GM23338 (cell line): ENCODE measurements around the gene CACNA1C. TPM values are rescaled to one million over a fixed set of nuclear protein-coding genes. Genes with fewer than 3 reads are reported as not detected.

ENCODE experiments used
- ATAC-seq: fragments of 200-7000 bp; cut with Tn5 transposase; 3 replicates; pipeline ENCODE4 v1.9.1; 2020
- DNase-seq: peaks from one replicate; pipeline ENCODE4 v3.0.0-alpha.2; 2015; ENCODE audit warnings: low spot score
- H2AFZ ChIP-seq: fragments of 200-600 bp; sonication (generic); 2 replicates; pipeline ENCODE4 v1.8.0; 2016; ENCODE audit warnings: antibody characterized with exemption, mild to moderate bottlenecking, moderate library complexity
- H3F3A ChIP-seq: fragments of 200-600 bp; sonication (generic); replicated peaks from 2 replicates; pipeline ENCODE4 v1.8.0; 2017; ENCODE audit warnings: antibody characterized with exemption, mixed run types, low read depth
- H3K27ac ChIP-seq: fragments of 200-600 bp; sonication (generic); 2 replicates; pipeline ENCODE4 v1.6.1; 2016; ENCODE audit warnings: low read depth
- H3K27me3 ChIP-seq: fragments of 200-600 bp; sonication (generic); 2 replicates; pipeline ENCODE4 v1.8.0; 2016; ENCODE audit warnings: mild to moderate bottlenecking, mixed run types, moderate library complexity; ENCODE audit not compliant: insufficient read depth
- H3K36me3 ChIP-seq: fragments of 200-600 bp; sonication (generic); 2 replicates; pipeline ENCODE4 v1.8.0; 2016; ENCODE audit warnings: mild to moderate bottlenecking; ENCODE audit not compliant: insufficient read depth
- H3K4me1 ChIP-seq: fragments of 200-600 bp; sonication (generic); 2 replicates; pipeline ENCODE4 v1.8.0; 2016; ENCODE audit warnings: mild to moderate bottlenecking, moderate library complexity; ENCODE audit not compliant: insufficient read depth
- H3K4me2 ChIP-seq: fragments of 200-600 bp; sonication (generic); 2 replicates; pipeline ENCODE4 v1.7.1; 2017; ENCODE audit warnings: mixed run types
- H3K4me3 ChIP-seq: fragments of 200-600 bp; sonication (generic); 2 replicates; pipeline ENCODE4 v1.6.1; 2016; ENCODE audit warnings: mixed run types
- H3K79me2 ChIP-seq: fragments of 200-600 bp; sonication (generic); replicated peaks from 2 replicates; pipeline ENCODE4 v1.8.0; 2017; ENCODE audit warnings: mild to moderate bottlenecking; ENCODE audit not compliant: insufficient read depth
- H3K9me2 ChIP-seq: fragments of 200-600 bp; sonication (generic); 2 replicates; pipeline ENCODE4 v1.8.0; 2017; ENCODE audit not compliant: insufficient read depth
- H4K20me1 ChIP-seq: fragments of 200-600 bp; sonication (generic); replicated peaks from 2 replicates; pipeline ENCODE4 v1.8.0; 2017; ENCODE audit warnings: mild to moderate bottlenecking; ENCODE audit not compliant: insufficient read depth
- H3K27ac Mint-ChIP-seq: 2 replicates; pipeline ENCODE4 v1.8.0; 2020; ENCODE audit warnings: inconsistent platforms, mild to moderate bottlenecking, moderate library complexity, mixed read lengths
- H3K27me3 Mint-ChIP-seq: 3 replicates; pipeline ENCODE4 v1.8.0; 2022; ENCODE audit warnings: low read depth, mild to moderate bottlenecking, moderate library complexity, mixed read lengths, inconsistent platforms; ENCODE audit not compliant: insufficient read depth, poor library complexity
- H3K36me3 Mint-ChIP-seq: 3 replicates; pipeline ENCODE4 v1.8.0; 2021; ENCODE audit warnings: low read depth, mild to moderate bottlenecking, inconsistent platforms, moderate library complexity, mixed read lengths
- H3K4me1 Mint-ChIP-seq: 3 replicates; pipeline ENCODE4 v1.8.0; 2020; ENCODE audit warnings: mild to moderate bottlenecking, inconsistent platforms, mixed read lengths
- H3K4me3 Mint-ChIP-seq: 3 replicates; pipeline ENCODE4 v1.8.0; 2021; ENCODE audit warnings: moderate library complexity, mild to moderate bottlenecking, inconsistent platforms, mixed read lengths
- H3K9me3 Mint-ChIP-seq: 3 replicates; pipeline ENCODE4 v1.8.0; 2020; ENCODE audit warnings: moderate library complexity, mild to moderate bottlenecking, inconsistent platforms, mixed read lengths
- CREB1 ChIP-seq: fragments of 250-450 bp; sonication (Bioruptor Pico); IDR thresholded peaks from 2 replicates; pipeline ENCODE4 v1.5.0; 2020; ENCODE audit warnings: low read depth, mild to moderate bottlenecking, moderate library complexity
- EZH2phosphoT487 ChIP-seq: fragments of 200-600 bp; sonication (generic); IDR thresholded peaks from one replicate; pipeline ENCODE4 v1.8.1; 2018; ENCODE audit warnings: antibody characterized with exemption; ENCODE audit not compliant: unreplicated experiment
- JUNB ChIP-seq: IDR thresholded peaks from one replicate; pipeline ENCODE4 v1.6.1; 2016; ENCODE audit warnings: antibody characterized with exemption; ENCODE audit not compliant: unreplicated experiment
- NANOG ChIP-seq: IDR thresholded peaks from 2 replicates; pipeline ENCODE4 v1.6.1; 2016; ENCODE audit warnings: antibody characterized with exemption, borderline replicate concordance
- ZNF331 ChIP-seq: fragments of 250-450 bp; sonication (Bioruptor Pico); IDR thresholded peaks from 2 replicates; pipeline ENCODE4 v1.5.0; 2020; ENCODE audit warnings: low read depth, mild to moderate bottlenecking, moderate library complexity
- polyA plus RNA-seq: library from polyadenylated mRNA; unstranded; fragments of >200 nt; fragmentation: Nextera tagmentation; extraction: Ambion mirVana; gene quantifications from 2 replicates; pipeline ENCODE4 v1.2.1, GENCODE V29; 2016
- total RNA-seq: library from RNA; depleted of rRNA; stranded (reverse); fragments of >200 nt; shearing (Covaris generic); gene quantifications from 2 replicates; pipeline ENCODE4 v1.2.3, GENCODE V29; 2014
- TF ChIP-seq, protein P1 (sequence below): fragments of 250-450 bp; sonication (Bioruptor Pico); IDR thresholded peaks from 2 replicates; pipeline ENCODE4 v1.5.0; 2020; ENCODE audit warnings: mild to moderate bottlenecking, moderate library complexity
- TF ChIP-seq, protein P2 (sequence below), 2 experiments: fragments of 200-600 bp in 1 of 2; sonication (generic) in 1 of 2; conservative IDR thresholded peaks; 2 replicates each; pipeline versions ENCODE4 v1.5.1 to v1.6.1; 2016 to 2017; ENCODE audit warnings: antibody characterized with exemption in 2 of 2, low read depth in 2 of 2, mild to moderate bottlenecking in 2 of 2, moderate library complexity in 1 of 2

The CACNA1C gene
- total and polyA plus RNA-seq, 2 experiments from 2014 or later = 0.78 to 2.1 TPM

DNA sequence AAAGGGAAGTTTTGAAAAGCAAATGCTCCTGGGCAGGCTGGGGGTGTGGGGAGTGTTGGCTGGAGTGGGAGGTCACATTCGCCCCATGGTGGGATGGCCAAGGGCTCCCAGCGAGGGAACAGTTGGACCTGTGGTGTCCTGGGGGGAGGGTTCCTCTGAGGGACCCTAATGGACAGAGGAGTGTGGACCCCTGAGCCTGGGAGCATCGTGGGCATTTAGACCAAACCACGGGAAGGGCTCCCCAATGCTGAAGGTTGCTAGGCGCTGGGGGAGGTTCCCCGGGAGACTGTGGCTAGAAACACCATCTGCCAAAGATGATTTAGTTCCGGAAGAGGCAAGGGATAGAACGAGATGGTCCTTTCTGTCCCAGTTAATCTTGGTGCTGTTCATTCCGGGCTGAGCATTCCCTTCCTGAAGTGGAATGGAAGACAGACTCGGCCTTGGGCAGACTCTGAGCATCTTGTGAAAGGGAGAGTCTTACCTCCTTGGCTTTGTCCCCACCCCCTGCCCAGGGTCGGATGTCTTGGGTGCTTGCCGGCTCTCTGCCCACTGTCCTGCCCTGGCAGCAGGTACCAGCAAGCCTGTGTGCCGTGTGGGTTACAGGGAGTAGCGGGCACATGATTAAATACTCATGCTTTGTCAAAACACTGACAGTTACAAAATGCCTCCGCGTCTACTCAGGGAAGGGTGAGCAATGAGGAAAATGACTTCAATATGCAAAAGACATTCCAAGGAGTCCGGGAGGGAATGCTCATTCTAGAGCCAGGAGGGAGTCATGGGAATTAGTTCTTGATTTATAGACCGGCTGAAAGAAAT, 215.9 kb downstream of the CACNA1C start:
- TF ChIP-seq, protein P1, sequence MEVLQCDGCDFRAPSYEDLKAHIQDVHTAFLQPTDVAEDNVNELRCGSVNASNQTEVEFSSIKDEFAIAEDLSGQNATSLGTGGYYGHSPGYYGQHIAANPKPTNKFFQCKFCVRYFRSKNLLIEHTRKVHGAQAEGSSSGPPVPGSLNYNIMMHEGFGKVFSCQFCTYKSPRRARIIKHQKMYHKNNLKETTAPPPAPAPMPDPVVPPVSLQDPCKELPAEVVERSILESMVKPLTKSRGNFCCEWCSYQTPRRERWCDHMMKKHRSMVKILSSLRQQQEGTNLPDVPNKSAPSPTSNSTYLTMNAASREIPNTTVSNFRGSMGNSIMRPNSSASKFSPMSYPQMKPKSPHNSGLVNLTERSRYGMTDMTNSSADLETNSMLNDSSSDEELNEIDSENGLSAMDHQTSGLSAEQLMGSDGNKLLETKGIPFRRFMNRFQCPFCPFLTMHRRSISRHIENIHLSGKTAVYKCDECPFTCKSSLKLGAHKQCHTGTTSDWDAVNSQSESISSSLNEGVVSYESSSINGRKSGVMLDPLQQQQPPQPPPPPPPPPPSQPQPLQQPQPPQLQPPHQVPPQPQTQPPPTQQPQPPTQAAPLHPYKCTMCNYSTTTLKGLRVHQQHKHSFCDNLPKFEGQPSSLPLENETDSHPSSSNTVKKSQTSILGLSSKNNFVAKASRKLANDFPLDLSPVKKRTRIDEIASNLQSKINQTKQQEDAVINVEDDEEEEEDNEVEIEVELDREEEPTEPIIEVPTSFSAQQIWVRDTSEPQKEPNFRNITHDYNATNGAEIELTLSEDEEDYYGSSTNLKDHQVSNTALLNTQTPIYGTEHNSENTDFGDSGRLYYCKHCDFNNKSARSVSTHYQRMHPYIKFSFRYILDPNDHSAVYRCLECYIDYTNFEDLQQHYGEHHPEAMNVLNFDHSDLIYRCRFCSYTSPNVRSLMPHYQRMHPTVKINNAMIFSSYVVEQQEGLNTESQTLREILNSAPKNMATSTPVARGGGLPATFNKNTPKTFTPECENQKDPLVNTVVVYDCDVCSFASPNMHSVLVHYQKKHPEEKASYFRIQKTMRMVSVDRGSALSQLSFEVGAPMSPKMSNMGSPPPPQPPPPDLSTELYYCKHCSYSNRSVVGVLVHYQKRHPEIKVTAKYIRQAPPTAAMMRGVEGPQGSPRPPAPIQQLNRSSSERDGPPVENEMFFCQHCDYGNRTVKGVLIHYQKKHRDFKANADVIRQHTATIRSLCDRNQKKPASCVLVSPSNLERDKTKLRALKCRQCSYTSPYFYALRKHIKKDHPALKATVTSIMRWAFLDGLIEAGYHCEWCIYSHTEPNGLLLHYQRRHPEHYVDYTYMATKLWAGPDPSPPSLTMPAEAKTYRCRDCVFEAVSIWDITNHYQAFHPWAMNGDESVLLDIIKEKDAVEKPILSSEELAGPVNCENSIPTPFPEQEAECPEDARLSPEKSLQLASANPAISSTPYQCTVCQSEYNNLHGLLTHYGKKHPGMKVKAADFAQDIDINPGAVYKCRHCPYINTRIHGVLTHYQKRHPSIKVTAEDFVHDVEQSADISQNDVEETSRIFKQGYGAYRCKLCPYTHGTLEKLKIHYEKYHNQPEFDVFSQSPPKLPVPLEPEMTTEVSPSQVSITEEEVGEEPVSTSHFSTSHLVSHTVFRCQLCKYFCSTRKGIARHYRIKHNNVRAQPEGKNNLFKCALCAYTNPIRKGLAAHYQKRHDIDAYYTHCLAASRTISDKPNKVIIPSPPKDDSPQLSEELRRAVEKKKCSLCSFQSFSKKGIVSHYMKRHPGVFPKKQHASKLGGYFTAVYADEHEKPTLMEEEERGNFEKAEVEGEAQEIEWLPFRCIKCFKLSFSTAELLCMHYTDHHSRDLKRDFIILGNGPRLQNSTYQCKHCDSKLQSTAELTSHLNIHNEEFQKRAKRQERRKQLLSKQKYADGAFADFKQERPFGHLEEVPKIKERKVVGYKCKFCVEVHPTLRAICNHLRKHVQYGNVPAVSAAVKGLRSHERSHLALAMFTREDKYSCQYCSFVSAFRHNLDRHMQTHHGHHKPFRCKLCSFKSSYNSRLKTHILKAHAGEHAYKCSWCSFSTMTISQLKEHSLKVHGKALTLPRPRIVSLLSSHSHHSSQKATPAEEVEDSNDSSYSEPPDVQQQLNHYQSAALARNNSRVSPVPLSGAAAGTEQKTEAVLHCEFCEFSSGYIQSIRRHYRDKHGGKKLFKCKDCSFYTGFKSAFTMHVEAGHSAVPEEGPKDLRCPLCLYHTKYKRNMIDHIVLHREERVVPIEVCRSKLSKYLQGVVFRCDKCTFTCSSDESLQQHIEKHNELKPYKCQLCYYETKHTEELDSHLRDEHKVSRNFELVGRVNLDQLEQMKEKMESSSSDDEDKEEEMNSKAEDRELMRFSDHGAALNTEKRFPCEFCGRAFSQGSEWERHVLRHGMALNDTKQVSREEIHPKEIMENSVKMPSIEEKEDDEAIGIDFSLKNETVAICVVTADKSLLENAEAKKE (CRISPR knock-in tag) = no peak
- no peak for TF ChIP-seq EZH2phosphoT487
- no peak for TF ChIP-seq JUNB

DNA sequence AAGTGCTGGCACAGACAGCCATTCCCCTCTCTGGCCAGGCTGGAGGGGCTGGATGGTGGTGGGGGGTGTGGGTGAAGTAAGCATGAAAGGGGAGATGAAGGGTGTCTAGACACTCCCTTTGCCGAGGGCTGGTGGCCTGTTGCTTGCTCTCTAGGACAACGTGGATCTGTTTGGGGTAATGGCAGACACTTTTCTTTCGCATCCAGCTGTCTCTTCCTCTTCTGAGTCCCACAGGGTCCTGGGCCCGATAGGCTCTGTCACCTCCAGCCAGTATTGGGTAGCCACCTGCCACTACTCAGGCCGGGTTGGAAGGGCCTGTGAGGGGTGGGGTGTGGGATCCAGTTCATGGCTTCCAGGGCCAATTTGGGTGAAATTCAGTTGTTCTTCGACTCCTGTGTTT, 218.1 kb downstream of the CACNA1C start:
- DNase-seq (no peak), ATAC-seq (no peak)
- no peak overlapping the region for H3K27ac ChIP-seq
- H3K4me1 Mint-ChIP-seq = peaks cover 14% of the 10 kb centered on the region; the same call in 2 of the 3 replicates
- H3K36me3 Mint-ChIP-seq = no peaks in the 10 kb centered on the region; the same call in 2 of the 3 replicates
- H3K27me3 Mint-ChIP-seq = peaks cover 6% of the 10 kb centered on the region
- no peaks in the 10 kb centered on the region for H3K79me2 ChIP-seq
- no peak overlapping the region for H3K4me3 Mint-ChIP-seq
- H3K4me1 ChIP-seq = no peaks in the 10 kb centered on the region
- no peak overlapping the region for H2AFZ ChIP-seq
- no peak overlapping the region for H3K4me2 ChIP-seq
- H3K9me2 ChIP-seq = no peaks in the 10 kb centered on the region
- no peaks in the 10 kb centered on the region for H4K20me1 ChIP-seq
- no peaks in the 10 kb centered on the region for H3K9me3 Mint-ChIP-seq
- H3K27ac Mint-ChIP-seq = no peak overlapping the region
- H3K4me3 ChIP-seq = no peak overlapping the region
- H3K27me3 ChIP-seq = no peaks in the 10 kb centered on the region
- H3F3A ChIP-seq = no peaks in the 10 kb centered on the region
- H3K36me3 ChIP-seq = no peaks in the 10 kb centered on the region
- TF ChIP-seq CREB1 (no peak), ZNF331 (CRISPR knock-in tag) (no peak), NANOG (no peak)
- TF ChIP-seq, protein P2, sequence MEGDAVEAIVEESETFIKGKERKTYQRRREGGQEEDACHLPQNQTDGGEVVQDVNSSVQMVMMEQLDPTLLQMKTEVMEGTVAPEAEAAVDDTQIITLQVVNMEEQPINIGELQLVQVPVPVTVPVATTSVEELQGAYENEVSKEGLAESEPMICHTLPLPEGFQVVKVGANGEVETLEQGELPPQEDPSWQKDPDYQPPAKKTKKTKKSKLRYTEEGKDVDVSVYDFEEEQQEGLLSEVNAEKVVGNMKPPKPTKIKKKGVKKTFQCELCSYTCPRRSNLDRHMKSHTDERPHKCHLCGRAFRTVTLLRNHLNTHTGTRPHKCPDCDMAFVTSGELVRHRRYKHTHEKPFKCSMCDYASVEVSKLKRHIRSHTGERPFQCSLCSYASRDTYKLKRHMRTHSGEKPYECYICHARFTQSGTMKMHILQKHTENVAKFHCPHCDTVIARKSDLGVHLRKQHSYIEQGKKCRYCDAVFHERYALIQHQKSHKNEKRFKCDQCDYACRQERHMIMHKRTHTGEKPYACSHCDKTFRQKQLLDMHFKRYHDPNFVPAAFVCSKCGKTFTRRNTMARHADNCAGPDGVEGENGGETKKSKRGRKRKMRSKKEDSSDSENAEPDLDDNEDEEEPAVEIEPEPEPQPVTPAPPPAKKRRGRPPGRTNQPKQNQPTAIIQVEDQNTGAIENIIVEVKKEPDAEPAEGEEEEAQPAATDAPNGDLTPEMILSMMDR (conservative IDR thresholded peaks at IDR 0.05; ENCODE audit: low read depth in 2 of 2) = no peak

More for the DNA sequence above, 215.9 kb downstream of the CACNA1C start:
- Histone ChIP-seq H3K79me2 (no peaks in the 10 kb centered on the region), H3K27ac (no peak overlapping the region), H3K4me3 (no peak overlapping the region), H3K4me1 (no peaks in the 10 kb centered on the region), H3F3A (no peaks in the 10 kb centered on the region), H3K36me3 (no peaks in the 10 kb centered on the region), H3K4me2 (no peak overlapping the region), H4K20me1 (no peaks in the 10 kb centered on the region), H2AFZ (no peak overlapping the region), H3K9me2 (no peaks in the 10 kb centered on the region), H3K27me3 (no peaks in the 10 kb centered on the region)
- Mint-ChIP-seq H3K9me3 (no peaks in the 10 kb centered on the region), H3K4me1 (peaks cover 19% of the 10 kb centered on the region; the same call in 2 of the 3 replicates), H3K27me3 (peaks cover 7% of the 10 kb centered on the region), H3K27ac (no peak overlapping the region; the same call in 1 of the 2 replicates), H3K36me3 (no peaks in the 10 kb centered on the region; the same call in 2 of the 3 replicates), H3K4me3 (no peak overlapping the region)
- no peak for ATAC-seq
- no peak for DNase-seq
